ENCODE results near the gene SLC25A19. TPM values are rescaled to one million over a fixed set of nuclear protein-coding genes. Genes with fewer than 3 reads are reported as not detected.

The SLC25A19 gene
- total RNA-seq, 2 donors from 2014 or later: 6.1 to 12.6 TPM

DNA sequence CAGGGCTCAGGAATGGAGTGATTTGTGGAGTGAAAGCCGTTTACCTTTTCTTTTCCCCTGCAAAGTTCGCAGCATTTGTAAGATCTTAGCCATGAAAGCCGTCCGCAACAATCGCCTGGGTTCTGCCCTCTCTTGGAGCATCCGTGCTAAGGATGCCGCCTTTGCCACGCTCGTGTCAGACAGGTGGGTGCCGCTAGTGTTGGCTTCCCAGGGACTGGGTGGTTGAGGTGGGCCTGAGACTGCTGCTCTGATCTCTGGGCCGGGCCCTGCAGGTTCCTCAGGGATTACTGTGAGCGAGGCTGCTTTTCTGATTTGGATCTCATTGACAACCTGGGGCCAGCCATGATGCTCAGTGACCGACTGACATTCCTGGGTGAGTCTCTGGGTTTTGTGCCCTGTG is 56.4 kb downstream of the SLC25A19 start:
- ATAC-seq (ENCODE audit: insufficient number of reproducible peaks, low FRiP score, low read depth) (no peak), DNase-seq (ENCODE audit: low spot score) (no peak)
- H3K27ac ChIP-seq: no peak overlapping the region

GRCh38 chr17:75231741-75232464 is 57.3 kb downstream of the SLC25A19 start:
- H3K4me3 ChIP-seq: no peak overlapping the region
- no peaks in the 10 kb centered on the region for H3K27me3 ChIP-seq (replicated peaks; ENCODE audit: insufficient read depth)
- H3K9me3 ChIP-seq: no peaks in the 10 kb centered on the region
- H3K27ac ChIP-seq: no peak overlapping the region
- TF ChIP-seq CTCF (IDR thresholded peaks at IDR 0.05): no peak
- ATAC-seq (ENCODE audit: insufficient number of reproducible peaks, low FRiP score, low read depth): no peak
- peaks cover 54% of the 10 kb centered on the region for H3K36me3 ChIP-seq
- DNase-seq (ENCODE audit: low spot score): no peak
- no peaks in the 10 kb centered on the region for H3K4me1 ChIP-seq (ENCODE audit: control insufficient read depth in 1 of 2, low read depth in 2 of 2)

More for the DNA sequence above, 56.4 kb downstream of the SLC25A19 start:
- H3K27me3 ChIP-seq (replicated peaks; ENCODE audit: insufficient read depth): no peaks in the 10 kb centered on the region
- no peak overlapping the region for H3K4me3 ChIP-seq
- no peaks in the 10 kb centered on the region for H3K9me3 ChIP-seq
- H3K36me3 ChIP-seq: peaks cover 56% of the 10 kb centered on the region
- TF ChIP-seq CTCF (IDR thresholded peaks at IDR 0.05): no peak
- no peaks in the 10 kb centered on the region for H3K4me1 ChIP-seq (ENCODE audit: control insufficient read depth in 1 of 2, low read depth in 2 of 2)

DNA sequence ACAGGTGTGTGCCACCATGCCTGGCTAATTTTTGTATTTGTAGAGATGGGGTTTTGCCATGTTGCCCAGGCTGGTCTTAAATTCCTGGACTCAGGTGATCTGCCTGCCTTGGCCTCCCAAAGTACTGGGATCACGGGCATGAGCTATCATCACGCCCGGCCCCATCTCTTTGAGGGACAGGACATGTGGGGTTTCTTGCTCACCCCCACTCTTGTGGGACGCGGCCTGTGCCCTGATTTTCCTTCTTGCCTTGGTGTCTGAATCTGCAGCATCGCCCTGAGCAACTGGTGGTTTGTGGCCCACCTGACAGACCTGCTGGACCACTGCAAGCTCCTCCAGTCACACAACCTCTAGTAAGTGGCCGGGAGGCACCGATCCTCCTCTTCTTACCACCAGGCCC is 58.2 kb downstream of the SLC25A19 start:
- TF ChIP-seq CTCF (IDR thresholded peaks at IDR 0.05): no peak
- H3K36me3 ChIP-seq: peaks cover 56% of the 10 kb centered on the region
- no peak for ATAC-seq (ENCODE audit: insufficient number of reproducible peaks, low FRiP score, low read depth)

GRCh38 chr17:75228847-75229246 is 60.4 kb downstream of the SLC25A19 start:
- no peak for ATAC-seq (ENCODE audit: insufficient number of reproducible peaks, low FRiP score, low read depth)
- DNase-seq (ENCODE audit: low spot score): no peak
- peaks cover 49% of the 10 kb centered on the region for H3K36me3 ChIP-seq

More for the DNA sequence above, 58.2 kb downstream of the SLC25A19 start:
- no peaks in the 10 kb centered on the region for H3K4me1 ChIP-seq (ENCODE audit: control insufficient read depth in 1 of 2, low read depth in 2 of 2)
- H3K27ac ChIP-seq: no peak overlapping the region
- no peaks in the 10 kb centered on the region for H3K9me3 ChIP-seq
- DNase-seq (ENCODE audit: low spot score): no peak
- H3K27me3 ChIP-seq (replicated peaks; ENCODE audit: insufficient read depth): no peaks in the 10 kb centered on the region
- H3K4me3 ChIP-seq: no peak overlapping the region

DNA sequence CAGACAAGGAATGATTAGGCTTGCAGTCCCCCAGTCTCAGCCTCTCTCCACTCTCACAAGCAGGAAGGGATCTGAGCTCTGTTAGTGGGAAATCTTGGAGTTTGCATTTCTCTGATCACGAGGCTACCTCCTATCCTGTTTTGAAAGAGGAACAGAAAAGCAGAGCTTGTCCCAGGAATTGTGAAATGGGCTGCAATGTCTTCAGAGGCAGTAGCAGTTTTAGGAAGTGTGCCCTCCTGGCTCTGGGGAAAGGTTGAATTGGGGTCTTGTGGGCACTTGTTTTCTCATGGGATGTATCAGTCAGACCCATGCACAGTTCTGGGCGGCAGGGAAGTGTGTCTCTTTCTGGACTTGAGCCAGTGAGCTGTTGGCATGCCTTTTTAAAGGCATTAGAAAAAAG is 60.9 kb downstream of the SLC25A19 start:
- Histone ChIP-seq H3K4me3 (no peak overlapping the region), H3K27me3 (replicated peaks; ENCODE audit: insufficient read depth) (no peaks in the 10 kb centered on the region), H3K9me3 (no peaks in the 10 kb centered on the region), H3K27ac (peak overlapping the region in 1 of 2 donors; percentile 34), H3K36me3 (peaks cover 49% of the 10 kb centered on the region), H3K4me1 (ENCODE audit: control insufficient read depth in 1 of 2, low read depth in 2 of 2) (no peaks in the 10 kb centered on the region)
- no peak for TF ChIP-seq CTCF (IDR thresholded peaks at IDR 0.05)
- DNase-seq (ENCODE audit: low spot score) (no peak), ATAC-seq (ENCODE audit: insufficient number of reproducible peaks, low FRiP score, low read depth) (no peak)

More at GRCh38 chr17:75228847-75229246, 60.4 kb downstream of the SLC25A19 start:
- Histone ChIP-seq H3K27ac (peak overlapping the region in 1 of 2 donors; percentile 34), H3K9me3 (no peaks in the 10 kb centered on the region), H3K4me3 (no peak overlapping the region), H3K4me1 (ENCODE audit: control insufficient read depth in 1 of 2, low read depth in 2 of 2) (no peaks in the 10 kb centered on the region), H3K27me3 (replicated peaks; ENCODE audit: insufficient read depth) (no peaks in the 10 kb centered on the region)
- no peak for TF ChIP-seq CTCF (IDR thresholded peaks at IDR 0.05)
